Measurements from ENCODE around the gene XYLT1.

The XYLT1 gene

GRCh38 chr16:17471719-17472461, 1.1 kb upstream of the XYLT1 start:
- TF ChIP-seq CTCF (IDR thresholded peaks at IDR 0.05) (no peak), ZFX (IDR thresholded peaks at IDR 0.05; ENCODE audit: borderline replicate concordance) (no peak)
- H3K27ac ChIP-seq = no peak overlapping the region

- H3K27ac ChIP-seq = no peak overlapping the region
- no peak for TF ChIP-seq ZFX (IDR thresholded peaks at IDR 0.05; ENCODE audit: borderline replicate concordance)
- TF ChIP-seq CTCF (IDR thresholded peaks at IDR 0.05) = no peak
Observed at GRCh38 chr16:17470182-17470907, 415 bp downstream of the XYLT1 start.

- no peak overlapping the region for H3K27ac ChIP-seq
- TF ChIP-seq ZFX (IDR thresholded peaks at IDR 0.05; ENCODE audit: borderline replicate concordance) (no peak), CTCF (IDR thresholded peaks at IDR 0.05) (no peak)
Observed at GRCh38 chr16:17469741-17470181, 999 bp downstream of the XYLT1 start.

GRCh38 chr16:17469011-17469740, 1.6 kb downstream of the XYLT1 start:
- no peak for TF ChIP-seq ZFX (IDR thresholded peaks at IDR 0.05; ENCODE audit: borderline replicate concordance)
- no peak for TF ChIP-seq CTCF (IDR thresholded peaks at IDR 0.05)
- no peak overlapping the region for H3K27ac ChIP-seq

GRCh38 chr16:17468611-17469010, 2.1 kb downstream of the XYLT1 start:
- H3K27ac ChIP-seq = no peak overlapping the region
- TF ChIP-seq CTCF (IDR thresholded peaks at IDR 0.05) (no peak), ZFX (IDR thresholded peaks at IDR 0.05; ENCODE audit: borderline replicate concordance) (no peak)

- no peak for TF ChIP-seq ZFX (IDR thresholded peaks at IDR 0.05; ENCODE audit: borderline replicate concordance)
- TF ChIP-seq CTCF (IDR thresholded peaks at IDR 0.05) = peak; percentile 31
- H3K27ac ChIP-seq = no peak overlapping the region
Observed at GRCh38 chr16:17467923-17468540, 2.7 kb downstream of the XYLT1 start.
